Measurements from ENCODE around the gene TSPAN8.

GRCh38 chr12:71142016-71142415 lies 15.8 kb downstream of the TSPAN8 start:
- TF ChIP-seq CTCF (IDR thresholded peaks at IDR 0.05) (no peak), EP300 (IDR thresholded peaks at IDR 0.05) (no peak), POLR2AphosphoS5 (IDR thresholded peaks at IDR 0.05) (no peak), POLR2A (IDR thresholded peaks at IDR 0.05) (no peak)

Data from sigmoid colon (tissue), 4 donors.